Stimulated activated CD4-positive, alpha-beta T cell treated with anti-CD3 and anti-CD28 coated beads, Interleukin-4, amount 100 ng/mL, for 48 hours (primary cell): ENCODE data around the gene IL1RAPL1.
"Not testable (repeated sequence)": the region's sequence is repeated elsewhere in the genome, so short reads cannot be mapped to it uniquely, and the experiment has no call there.

Experiments
- DNase-seq, 2 donors: peaks; one replicate each; pipeline ENCODE4 v3.0.0-alpha.2; 2020; ENCODE audit warnings: low read depth in 2 of 2

Gene IL1RAPL1

GRCh38 chrX:28773807-28774206, 186.6 kb downstream of the IL1RAPL1 start:
- DNase-seq, result no peak

GRCh38 chrX:28787206-28787605, 200.0 kb downstream of the IL1RAPL1 start:
- DNase-seq, result no peak

GRCh38 chrX:28800671-28801070, 213.4 kb downstream of the IL1RAPL1 start:
- not testable (repeated sequence) for DNase-seq

GRCh38 chrX:28802625-28803024, 215.4 kb downstream of the IL1RAPL1 start:
- DNase-seq, result no peak

- no peak for DNase-seq
These were observed 248.7 kb downstream of the IL1RAPL1 start for GRCh38 chrX:28835991-28836390.

GRCh38 chrX:28843817-28844216, 256.6 kb downstream of the IL1RAPL1 start:
- DNase-seq, result no peak

GRCh38 chrX:28847423-28847822, 260.2 kb downstream of the IL1RAPL1 start:
- no peak for DNase-seq

- DNase-seq, result no peak
These were observed 261.5 kb downstream of the IL1RAPL1 start for GRCh38 chrX:28848707-28849106.

- no peak for DNase-seq
These were observed 263.7 kb downstream of the IL1RAPL1 start for GRCh38 chrX:28850955-28851354.

- DNase-seq, result no peak
These were observed 264.6 kb downstream of the IL1RAPL1 start for GRCh38 chrX:28851871-28852270.

GRCh38 chrX:28854637-28855036, 267.4 kb downstream of the IL1RAPL1 start:
- DNase-seq, result no peak

- DNase-seq, result no peak
These were observed 289.2 kb downstream of the IL1RAPL1 start for GRCh38 chrX:28876408-28876807.

GRCh38 chrX:28876901-28877300, 289.7 kb downstream of the IL1RAPL1 start:
- DNase-seq, result no peak

- DNase-seq, result no peak
These were observed 292.9 kb downstream of the IL1RAPL1 start for GRCh38 chrX:28880136-28880535.

GRCh38 chrX:28884823-28885222, 297.6 kb downstream of the IL1RAPL1 start:
- DNase-seq, result no peak

GRCh38 chrX:28888416-28888815, 301.2 kb downstream of the IL1RAPL1 start:
- no peak for DNase-seq

- DNase-seq, result no peak
These were observed 302.4 kb downstream of the IL1RAPL1 start for GRCh38 chrX:28889591-28890090.

- DNase-seq, result no peak
These were observed 314.4 kb downstream of the IL1RAPL1 start for GRCh38 chrX:28901637-28902036.

- DNase-seq, result no peak
These were observed 323.2 kb downstream of the IL1RAPL1 start for GRCh38 chrX:28910487-28910886.

GRCh38 chrX:28920153-28920943, 333.1 kb downstream of the IL1RAPL1 start:
- DNase-seq, result no peak

- no peak for DNase-seq
These were observed 334.9 kb downstream of the IL1RAPL1 start for GRCh38 chrX:28922106-28922505.

GRCh38 chrX:28946846-28947245, 359.6 kb downstream of the IL1RAPL1 start:
- no peak for DNase-seq

- no peak for DNase-seq
These were observed 372.8 kb downstream of the IL1RAPL1 start for GRCh38 chrX:28960063-28960462.

- DNase-seq, result no peak
These were observed 379.1 kb downstream of the IL1RAPL1 start for GRCh38 chrX:28966331-28966730.
